ENCODE results near the gene C3orf33.

GRCh38 chr3:155748611-155749365 lies 57.3 kb downstream of the C3orf33 start:
- TF ChIP-seq CTCF (IDR thresholded peaks at IDR 0.05) (no peak), POLR2A (IDR thresholded peaks at IDR 0.05) (no peak)

Measured in right lobe of liver (tissue), 4 donors.